Measurements from ENCODE around the gene CABP5.

CABP5 gene

GRCh38 chr19:48030073-48030472, 13.8 kb downstream of the CABP5 start:
- H3K36me3 ChIP-seq (ENCODE audit: control insufficient read depth, insufficient read depth, low read length): no peaks in the 10 kb centered on the region
- no CpG with 5 or more reads among the region's 10 CpGs for WGBS (ENCODE audit: insufficient coverage, insufficient read length)

DNA sequence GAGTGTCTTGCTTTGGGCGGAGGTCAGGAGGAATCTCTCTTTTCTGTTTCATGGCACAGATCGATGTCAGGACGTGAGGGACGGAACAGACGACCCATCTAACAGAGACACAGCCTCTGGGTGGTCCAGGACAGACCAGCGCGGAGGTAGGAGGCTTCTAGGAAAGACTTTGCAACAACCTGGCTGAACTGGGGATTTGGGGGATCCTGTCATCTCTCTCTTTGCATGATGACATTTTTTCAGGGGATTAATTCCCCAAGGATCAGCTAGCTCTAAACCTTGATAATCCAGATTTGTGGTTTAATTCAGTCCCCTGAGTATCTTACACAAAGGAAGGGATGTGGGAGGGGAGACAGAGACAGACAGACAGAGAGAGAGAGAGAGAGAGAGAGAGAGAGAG, 14.4 kb downstream of the CABP5 start:
- Histone ChIP-seq H3K4me1 (ENCODE audit: control insufficient read depth, insufficient read depth, low read length) (no peaks in the 10 kb centered on the region; the same call in 1 of the 2 replicates), H3K4me3 (ENCODE audit: low read length) (no peak overlapping the region), H3K9me3 (ENCODE audit: control insufficient read depth, insufficient read depth, low read length) (no peaks in the 10 kb centered on the region), H3K36me3 (ENCODE audit: control insufficient read depth, insufficient read depth, low read length) (no peaks in the 10 kb centered on the region), H3K27me3 (ENCODE audit: control insufficient read depth, insufficient read depth, low read length) (no peaks in the 10 kb centered on the region; the same call in 1 of the 2 replicates), H3K27ac (ENCODE audit: low read length) (no peak overlapping the region)
- no CpG with 5 or more reads among the region's 7 CpGs for WGBS (ENCODE audit: insufficient coverage, insufficient read length)
- no peak for DNase-seq (ENCODE audit: low read depth, low spot score)

More at GRCh38 chr19:48030073-48030472, 13.8 kb downstream of the CABP5 start:
- H3K27me3 ChIP-seq (ENCODE audit: control insufficient read depth, insufficient read depth, low read length): no peaks in the 10 kb centered on the region
- no peaks in the 10 kb centered on the region for H3K4me1 ChIP-seq (ENCODE audit: control insufficient read depth, insufficient read depth, low read length)
- H3K27ac ChIP-seq (ENCODE audit: low read length): no peak overlapping the region
- no peak overlapping the region for H3K4me3 ChIP-seq (ENCODE audit: low read length)
- no peak for DNase-seq (ENCODE audit: low read depth, low spot score)
- H3K9me3 ChIP-seq (ENCODE audit: control insufficient read depth, insufficient read depth, low read length): no peaks in the 10 kb centered on the region

DNA sequence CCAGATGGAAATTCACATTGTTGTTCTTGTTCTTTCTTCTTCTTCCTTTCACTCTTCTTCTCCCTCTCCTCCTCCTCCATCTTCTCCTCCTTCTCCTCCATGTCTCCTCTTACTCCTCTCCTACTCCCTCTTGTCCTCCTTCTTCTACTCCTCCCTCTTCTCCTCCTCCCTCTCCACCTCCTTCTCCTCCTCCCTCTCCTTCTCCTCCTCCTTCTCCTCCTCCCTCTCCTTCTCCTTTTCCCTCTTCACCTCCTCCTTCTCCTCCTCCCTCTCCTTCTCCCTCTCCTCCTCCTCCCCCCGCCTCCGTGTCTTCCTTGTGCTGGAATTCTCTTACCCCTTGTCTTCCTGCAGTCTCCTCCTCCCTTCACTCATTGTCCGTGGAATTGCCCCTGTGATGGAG, 18.4 kb downstream of the CABP5 start:
- no peak overlapping the region for H3K4me3 ChIP-seq (ENCODE audit: low read length)
- no peaks in the 10 kb centered on the region for H3K9me3 ChIP-seq (ENCODE audit: control insufficient read depth, insufficient read depth, low read length)
- WGBS (ENCODE audit: insufficient coverage, insufficient read length): no CpG with 5 or more reads among the region's 3 CpGs
- no peak overlapping the region for H3K27ac ChIP-seq (ENCODE audit: low read length)
- no peak for DNase-seq (ENCODE audit: low read depth, low spot score)
- H3K4me1 ChIP-seq (ENCODE audit: control insufficient read depth, insufficient read depth, low read length): no peaks in the 10 kb centered on the region; the same call in 1 of the 2 replicates
- no peaks in the 10 kb centered on the region; the same call in 1 of the 2 replicates for H3K27me3 ChIP-seq (ENCODE audit: control insufficient read depth, insufficient read depth, low read length)
- H3K36me3 ChIP-seq (ENCODE audit: control insufficient read depth, insufficient read depth, low read length): no peaks in the 10 kb centered on the region

DNA sequence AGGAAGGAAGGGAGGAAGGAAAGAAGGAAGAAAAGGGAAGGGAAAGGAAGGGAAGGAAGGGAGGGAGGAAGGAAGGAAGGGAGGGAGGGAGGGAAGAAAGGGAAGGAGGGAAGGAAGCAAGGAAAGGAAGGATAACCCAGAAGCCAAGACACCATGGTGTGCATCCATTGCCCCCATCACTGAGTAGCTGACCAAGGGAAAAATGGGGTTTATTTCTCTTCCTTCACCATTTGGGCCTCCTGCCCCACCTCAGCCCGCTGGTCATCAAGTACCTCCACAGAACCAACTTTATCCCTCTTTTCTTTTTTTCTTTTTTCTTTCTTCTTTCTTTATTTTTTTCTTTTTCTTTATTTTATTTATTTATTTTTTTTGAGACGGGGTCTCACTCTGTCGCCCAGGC, 20.4 kb downstream of the CABP5 start:
- WGBS (ENCODE audit: insufficient coverage, insufficient read length): no CpG with 5 or more reads among the region's 3 CpGs
- Histone ChIP-seq H3K9me3 (ENCODE audit: control insufficient read depth, insufficient read depth, low read length) (no peaks in the 10 kb centered on the region), H3K36me3 (ENCODE audit: control insufficient read depth, insufficient read depth, low read length) (no peaks in the 10 kb centered on the region), H3K4me1 (ENCODE audit: control insufficient read depth, insufficient read depth, low read length) (no peaks in the 10 kb centered on the region; the same call in 1 of the 2 replicates), H3K27me3 (ENCODE audit: control insufficient read depth, insufficient read depth, low read length) (no peaks in the 10 kb centered on the region; the same call in 1 of the 2 replicates), H3K27ac (ENCODE audit: low read length) (no peak overlapping the region), H3K4me3 (ENCODE audit: low read length) (no peak overlapping the region)
- DNase-seq (ENCODE audit: low read depth, low spot score): no peak

- DNase-seq (ENCODE audit: low read depth, low spot score): no peak
- Histone ChIP-seq H3K36me3 (ENCODE audit: control insufficient read depth, insufficient read depth, low read length) (no peaks in the 10 kb centered on the region), H3K27me3 (ENCODE audit: control insufficient read depth, insufficient read depth, low read length) (no peaks in the 10 kb centered on the region; the same call in 1 of the 2 replicates), H3K27ac (ENCODE audit: low read length) (no peak overlapping the region), H3K4me3 (ENCODE audit: low read length) (no peak overlapping the region), H3K4me1 (ENCODE audit: control insufficient read depth, insufficient read depth, low read length) (no peaks in the 10 kb centered on the region; the same call in 1 of the 2 replicates), H3K9me3 (ENCODE audit: control insufficient read depth, insufficient read depth, low read length) (no peaks in the 10 kb centered on the region)
- WGBS (ENCODE audit: insufficient coverage, insufficient read length): 100% methylated on average over 1 of the region's 2 CpGs
Measured at GRCh38 chr19:48023011-48023410, 20.9 kb downstream of the CABP5 start.

DNA sequence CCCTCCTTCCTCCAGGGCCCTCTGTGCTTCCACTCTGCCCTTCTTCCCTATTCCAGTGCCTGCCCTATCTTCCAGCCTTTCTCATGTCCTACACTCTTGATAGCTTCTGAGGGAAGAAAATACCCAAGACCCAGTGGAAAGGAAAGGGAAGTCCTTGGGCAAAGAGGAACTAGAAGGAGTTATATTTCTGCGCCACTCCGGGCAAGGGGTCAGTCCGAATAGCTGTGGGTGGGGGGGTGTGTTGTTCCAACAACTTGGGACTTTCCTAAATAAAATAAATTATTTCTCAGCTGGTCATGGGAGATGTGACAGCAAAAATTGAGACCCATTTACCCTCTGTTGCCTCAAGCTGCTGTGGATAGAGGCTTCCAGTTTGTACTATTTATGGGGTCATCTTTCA, 23.2 kb downstream of the CABP5 start:
- no CpG with 5 or more reads among the region's 3 CpGs for WGBS (ENCODE audit: insufficient coverage, insufficient read length)

DNA sequence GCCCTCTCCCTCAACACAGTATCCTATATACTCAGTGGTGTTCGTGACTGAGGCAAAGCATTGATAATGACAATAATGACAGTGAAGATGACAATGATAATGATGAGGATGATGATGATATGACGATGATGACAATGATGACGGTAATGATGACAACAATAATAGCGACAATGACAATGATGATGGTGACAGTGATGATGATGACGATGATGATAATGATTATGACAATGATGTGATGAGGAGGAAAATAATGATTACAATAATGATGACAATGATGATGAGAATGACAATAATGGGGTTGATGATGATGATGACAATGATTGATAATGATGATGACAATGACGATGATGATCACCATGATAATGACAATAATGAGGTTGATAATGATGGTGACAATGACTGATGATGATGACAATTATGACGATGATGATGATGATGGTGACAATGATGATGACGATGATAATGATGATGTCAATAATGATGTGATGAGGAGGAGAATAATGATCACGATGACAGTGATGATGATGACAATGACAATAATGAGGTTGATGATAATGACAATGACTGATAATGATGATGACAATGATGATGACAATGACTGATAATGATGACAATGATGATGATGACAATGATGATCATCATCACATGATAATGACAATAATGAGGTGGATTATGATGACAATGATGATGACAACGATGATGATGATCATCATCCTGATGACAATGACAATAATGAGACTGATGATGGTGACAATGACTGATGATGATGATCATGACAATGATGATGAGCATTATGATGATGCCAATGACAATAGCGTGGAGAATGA, 32.7 kb downstream of the CABP5 start:
- Histone ChIP-seq H3K9me3 (ENCODE audit: control insufficient read depth, insufficient read depth, low read length) (no peaks in the 10 kb centered on the region), H3K4me3 (ENCODE audit: low read length) (no peak overlapping the region), H3K4me1 (ENCODE audit: control insufficient read depth, insufficient read depth, low read length) (peaks cover 1% of the 10 kb centered on the region; the same call in 1 of the 2 replicates), H3K27ac (ENCODE audit: low read length) (no peak overlapping the region), H3K27me3 (ENCODE audit: control insufficient read depth, insufficient read depth, low read length) (no peaks in the 10 kb centered on the region), H3K36me3 (ENCODE audit: control insufficient read depth, insufficient read depth, low read length) (no peaks in the 10 kb centered on the region)
- DNase-seq (ENCODE audit: low read depth, low spot score): no peak
- WGBS (ENCODE audit: insufficient coverage, insufficient read length): no CpG with 5 or more reads among the region's 11 CpGs

More for the DNA sequence above, 23.2 kb downstream of the CABP5 start:
- DNase-seq (ENCODE audit: low read depth, low spot score): no peak
- Histone ChIP-seq H3K27me3 (ENCODE audit: control insufficient read depth, insufficient read depth, low read length) (no peaks in the 10 kb centered on the region; the same call in 1 of the 2 replicates), H3K4me3 (ENCODE audit: low read length) (no peak overlapping the region), H3K9me3 (ENCODE audit: control insufficient read depth, insufficient read depth, low read length) (no peaks in the 10 kb centered on the region), H3K36me3 (ENCODE audit: control insufficient read depth, insufficient read depth, low read length) (no peaks in the 10 kb centered on the region), H3K4me1 (ENCODE audit: control insufficient read depth, insufficient read depth, low read length) (no peaks in the 10 kb centered on the region; the same call in 1 of the 2 replicates), H3K27ac (ENCODE audit: low read length) (no peak overlapping the region)

GRCh38 chr19:48006762-48007161, 37.1 kb downstream of the CABP5 start:
- no CpG with 5 or more reads among the region's 6 CpGs for WGBS (ENCODE audit: insufficient coverage, insufficient read length)
- DNase-seq (ENCODE audit: low read depth, low spot score): peak; percentile 20
- Histone ChIP-seq H3K36me3 (ENCODE audit: control insufficient read depth, insufficient read depth, low read length) (no peaks in the 10 kb centered on the region), H3K9me3 (ENCODE audit: control insufficient read depth, insufficient read depth, low read length) (no peaks in the 10 kb centered on the region), H3K27me3 (ENCODE audit: control insufficient read depth, insufficient read depth, low read length) (no peaks in the 10 kb centered on the region), H3K4me1 (ENCODE audit: control insufficient read depth, insufficient read depth, low read length) (0 out of 2 replicates have a peak, but pooled peaks cover 1% of the 10 kb centered on the region), H3K4me3 (ENCODE audit: low read length) (no peak overlapping the region), H3K27ac (ENCODE audit: low read length) (no peak overlapping the region)

DNA sequence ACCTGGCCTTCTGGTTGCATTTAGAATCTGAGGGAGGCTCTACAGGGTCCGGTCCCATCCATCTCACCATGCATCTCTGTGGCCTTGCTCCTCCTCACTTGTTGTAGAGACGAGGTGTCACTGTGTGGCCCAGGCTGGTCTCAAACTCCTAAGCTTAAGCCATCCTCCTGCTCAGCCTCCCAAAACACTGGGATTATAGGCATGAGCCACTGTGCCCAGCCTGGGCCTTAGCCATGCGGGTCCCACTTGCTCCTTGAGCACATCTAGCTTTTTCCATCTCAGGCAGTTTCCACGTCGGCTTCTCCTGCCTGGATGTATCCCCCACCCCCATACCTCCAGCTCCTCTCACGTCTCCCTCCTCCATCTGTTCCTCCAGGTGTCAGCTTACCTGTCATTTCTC, 39.6 kb downstream of the CABP5 start:
- H3K36me3 ChIP-seq (ENCODE audit: control insufficient read depth, insufficient read depth, low read length): no peaks in the 10 kb centered on the region
- no peaks in the 10 kb centered on the region for H3K9me3 ChIP-seq (ENCODE audit: control insufficient read depth, insufficient read depth, low read length)
- no peak for DNase-seq (ENCODE audit: low read depth, low spot score)
- no peaks in the 10 kb centered on the region for H3K27me3 ChIP-seq (ENCODE audit: control insufficient read depth, insufficient read depth, low read length)
- H3K27ac ChIP-seq (ENCODE audit: low read length): no peak overlapping the region
- H3K4me1 ChIP-seq (ENCODE audit: control insufficient read depth, insufficient read depth, low read length): 0 out of 2 replicates have a peak, but pooled peaks cover 1% of the 10 kb centered on the region
- no peak overlapping the region for H3K4me3 ChIP-seq (ENCODE audit: low read length)
- WGBS (ENCODE audit: insufficient coverage, insufficient read length): no CpG with 5 or more reads among the region's 6 CpGs

- Histone ChIP-seq H3K27ac (ENCODE audit: low read length) (no peak overlapping the region), H3K4me1 (ENCODE audit: control insufficient read depth, insufficient read depth, low read length) (0 out of 2 replicates have a peak, but pooled peaks cover 1% of the 10 kb centered on the region), H3K36me3 (ENCODE audit: control insufficient read depth, insufficient read depth, low read length) (no peaks in the 10 kb centered on the region), H3K9me3 (ENCODE audit: control insufficient read depth, insufficient read depth, low read length) (no peaks in the 10 kb centered on the region), H3K4me3 (ENCODE audit: low read length) (no peak overlapping the region), H3K27me3 (ENCODE audit: control insufficient read depth, insufficient read depth, low read length) (no peaks in the 10 kb centered on the region)
- no peak for DNase-seq (ENCODE audit: low read depth, low spot score)
- WGBS (ENCODE audit: insufficient coverage, insufficient read length): no CpG with 5 or more reads among the region's 6 CpGs
Measured at GRCh38 chr19:48000846-48001245, 43.0 kb downstream of the CABP5 start.

Data from iPS DF 6.9 (cell line).